Neural cell (in vitro differentiated cells): ENCODE data around the gene IDH3A.

Experiments used
- POLR2AphosphoS5 ChIP-seq: IDR thresholded peaks from 2 replicates; pipeline ENCODE4 v1.6.1; 2012
- RAD21 ChIP-seq: fragments of 450-650 bp; conservative IDR thresholded peaks from 2 replicates; pipeline ENCODE4 v1.6.1; 2014; ENCODE audit warnings: antibody characterized with exemption, mild to moderate bottlenecking, moderate library complexity
- TAF1 ChIP-seq: IDR thresholded peaks from 2 replicates; pipeline ENCODE4 v1.6.1; 2012; ENCODE audit warnings: low read depth
- TF ChIP-seq, protein P1 (sequence below): fragments of 450-650 bp; IDR thresholded peaks from 2 replicates; pipeline ENCODE4 v1.5.1; 2014; ENCODE audit warnings: antibody characterized with exemption, mild to moderate bottlenecking, moderate library complexity; ENCODE audit not compliant: poor library complexity, severe bottlenecking

DNA sequence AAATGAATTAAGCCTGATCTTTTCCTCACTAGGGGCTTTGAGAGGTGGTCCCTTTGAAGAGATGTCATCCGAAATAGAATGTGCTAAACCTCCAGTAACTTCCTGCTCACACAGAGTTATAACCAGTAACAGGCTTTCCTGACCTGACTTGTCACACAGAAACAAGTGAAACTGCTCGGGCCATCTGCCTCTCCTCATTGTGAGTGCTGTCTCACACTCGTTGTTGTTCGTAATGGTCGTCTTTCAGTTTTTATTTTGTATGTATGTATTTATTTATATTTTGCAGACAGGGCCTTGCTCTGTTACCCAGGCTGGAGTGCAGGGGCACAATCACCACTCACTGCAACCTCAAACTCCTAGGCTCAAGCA lies 61.2 kb downstream of the IDH3A start:
- TF ChIP-seq, protein P1, sequence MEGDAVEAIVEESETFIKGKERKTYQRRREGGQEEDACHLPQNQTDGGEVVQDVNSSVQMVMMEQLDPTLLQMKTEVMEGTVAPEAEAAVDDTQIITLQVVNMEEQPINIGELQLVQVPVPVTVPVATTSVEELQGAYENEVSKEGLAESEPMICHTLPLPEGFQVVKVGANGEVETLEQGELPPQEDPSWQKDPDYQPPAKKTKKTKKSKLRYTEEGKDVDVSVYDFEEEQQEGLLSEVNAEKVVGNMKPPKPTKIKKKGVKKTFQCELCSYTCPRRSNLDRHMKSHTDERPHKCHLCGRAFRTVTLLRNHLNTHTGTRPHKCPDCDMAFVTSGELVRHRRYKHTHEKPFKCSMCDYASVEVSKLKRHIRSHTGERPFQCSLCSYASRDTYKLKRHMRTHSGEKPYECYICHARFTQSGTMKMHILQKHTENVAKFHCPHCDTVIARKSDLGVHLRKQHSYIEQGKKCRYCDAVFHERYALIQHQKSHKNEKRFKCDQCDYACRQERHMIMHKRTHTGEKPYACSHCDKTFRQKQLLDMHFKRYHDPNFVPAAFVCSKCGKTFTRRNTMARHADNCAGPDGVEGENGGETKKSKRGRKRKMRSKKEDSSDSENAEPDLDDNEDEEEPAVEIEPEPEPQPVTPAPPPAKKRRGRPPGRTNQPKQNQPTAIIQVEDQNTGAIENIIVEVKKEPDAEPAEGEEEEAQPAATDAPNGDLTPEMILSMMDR: no peak
- no peak for TF ChIP-seq TAF1
- TF ChIP-seq RAD21: no peak
- no peak for TF ChIP-seq POLR2AphosphoS5
